ENCODE results near the gene CGB1.

The CGB1 gene

DNA sequence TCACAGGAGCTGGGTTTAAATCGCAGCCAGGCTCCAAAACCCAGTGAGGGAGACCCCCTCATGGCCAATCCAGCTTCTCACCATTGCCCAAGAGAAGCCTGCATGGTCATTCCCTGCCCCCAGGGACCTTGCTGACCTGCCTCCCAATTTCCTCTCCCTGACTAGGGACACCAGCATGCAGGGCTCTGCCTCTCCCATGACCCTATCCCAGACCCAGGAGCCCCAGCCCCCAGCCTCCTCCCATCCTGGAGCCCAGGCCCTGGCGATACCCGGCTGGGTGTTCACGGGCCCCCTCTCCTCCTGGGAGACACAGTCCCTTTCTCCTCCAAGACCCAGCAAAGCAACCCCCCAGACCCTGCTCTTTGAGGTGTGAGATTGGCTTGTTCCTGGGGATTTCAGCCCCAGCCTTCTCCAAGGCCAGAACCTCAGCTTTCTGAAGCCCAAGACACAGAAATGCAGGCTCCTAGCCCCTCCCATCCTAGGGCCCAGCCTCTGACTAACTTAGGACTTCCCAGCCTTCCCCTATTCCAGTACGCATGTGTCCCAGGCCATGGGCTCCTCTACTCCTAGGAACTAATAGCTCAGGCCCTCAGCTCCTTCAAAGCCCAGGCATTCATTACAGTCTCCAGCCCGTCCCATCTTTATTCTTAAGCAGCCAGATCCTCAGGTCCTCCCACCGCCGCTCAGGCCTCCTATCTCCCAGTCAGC is 44.7 kb downstream of the CGB1 start:
- no peak for TF ChIP-seq EZH2phosphoT487 (IDR thresholded peaks at IDR 0.05; ENCODE audit: low read length)
- no peak for TF ChIP-seq EZH2 (optimal IDR thresholded peaks at IDR 0.05; ENCODE audit: low read depth, low read length)
- no peak for TF ChIP-seq CTCF (IDR thresholded peaks at IDR 0.05; ENCODE audit: low read length)
- H2AFZ ChIP-seq (ENCODE audit: low read length): peak overlapping the region; percentile 69
- H3K27ac ChIP-seq (ENCODE audit: low read length): peak overlapping the region; percentile 89; the same call in 1 of the 2 replicates
- H3K9me2 ChIP-seq (replicated peaks; ENCODE audit: insufficient read depth, low read length): no peaks in the 10 kb centered on the region
- H3K9me3 ChIP-seq (replicated peaks; ENCODE audit: insufficient read depth, low read length): no peaks in the 10 kb centered on the region
- H3F3A ChIP-seq (ENCODE audit: insufficient read depth, low read length): no peaks in the 10 kb centered on the region
- H3K4me3 ChIP-seq (ENCODE audit: low read length): peak overlapping the region; percentile 96
- peaks cover 10% of the 10 kb centered on the region for H3K4me1 ChIP-seq (ENCODE audit: low read length)
- H4K20me1 ChIP-seq (ENCODE audit: insufficient read depth, low read length): no peaks in the 10 kb centered on the region
- peak overlapping the region; percentile 62 for H3K4me2 ChIP-seq (ENCODE audit: low read depth, low read length)
- H3K27me3 ChIP-seq (replicated peaks; ENCODE audit: insufficient read depth, low read length): no peaks in the 10 kb centered on the region
- DNase-seq: peak; percentile 37
- H3K36me3 ChIP-seq (replicated peaks; ENCODE audit: insufficient read depth, low read length): no peaks in the 10 kb centered on the region
- H3K79me2 ChIP-seq (ENCODE audit: low read length): peaks cover 63% of the 10 kb centered on the region
- H3K9ac ChIP-seq (ENCODE audit: low read length): peak overlapping the region; percentile 75

DNA sequence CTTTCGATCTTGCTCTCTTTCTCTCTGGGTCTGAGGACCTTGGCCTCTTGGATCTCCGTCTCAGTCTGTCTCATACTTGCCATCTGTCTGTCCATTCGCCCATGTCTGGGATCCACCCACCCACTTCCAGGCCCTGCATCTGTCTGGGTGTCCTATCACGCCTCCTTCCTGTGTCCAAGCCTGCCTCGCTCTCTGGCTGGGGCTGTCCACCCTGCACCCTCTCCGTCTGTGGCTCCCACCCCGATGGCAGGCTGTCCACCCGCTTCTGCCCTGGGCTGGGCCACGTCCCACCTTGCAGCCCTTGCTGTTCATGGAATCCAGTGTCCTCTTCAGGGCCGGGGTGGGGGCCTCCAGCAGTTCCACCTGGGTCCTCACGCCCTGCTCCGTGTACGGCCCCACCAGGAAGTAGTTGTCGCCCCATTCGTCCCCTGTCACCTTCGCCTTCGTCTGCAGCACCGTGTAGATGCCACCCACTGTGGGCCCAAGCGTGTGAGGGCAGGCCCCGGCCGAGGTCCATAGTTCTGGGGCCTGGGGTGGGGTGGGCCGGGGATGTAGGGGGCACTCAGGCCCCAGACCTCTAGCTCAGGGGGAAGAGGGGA is 45.6 kb downstream of the CGB1 start:
- H3K79me2 ChIP-seq (ENCODE audit: low read length): peaks cover 54% of the 10 kb centered on the region

GRCh38 chr19:48990400-48990799 is 46.3 kb downstream of the CGB1 start:
- Histone ChIP-seq H3K4me1 (ENCODE audit: low read length) (peaks cover 10% of the 10 kb centered on the region), H3K36me3 (replicated peaks; ENCODE audit: insufficient read depth, low read length) (no peaks in the 10 kb centered on the region), H2AFZ (ENCODE audit: low read length) (no peak overlapping the region), H3K79me2 (ENCODE audit: low read length) (peaks cover 47% of the 10 kb centered on the region), H3K9ac (ENCODE audit: low read length) (no peak overlapping the region), H4K20me1 (ENCODE audit: insufficient read depth, low read length) (no peaks in the 10 kb centered on the region), H3K9me2 (replicated peaks; ENCODE audit: insufficient read depth, low read length) (no peaks in the 10 kb centered on the region), H3K4me3 (ENCODE audit: low read length) (no peak overlapping the region), H3K27me3 (replicated peaks; ENCODE audit: insufficient read depth, low read length) (no peaks in the 10 kb centered on the region), H3K9me3 (replicated peaks; ENCODE audit: insufficient read depth, low read length) (no peaks in the 10 kb centered on the region), H3F3A (ENCODE audit: insufficient read depth, low read length) (no peaks in the 10 kb centered on the region), H3K4me2 (ENCODE audit: low read depth, low read length) (no peak overlapping the region), H3K27ac (ENCODE audit: low read length) (no peak overlapping the region)
- TF ChIP-seq EZH2 (optimal IDR thresholded peaks at IDR 0.05; ENCODE audit: low read depth, low read length): no peak
- TF ChIP-seq EZH2phosphoT487 (IDR thresholded peaks at IDR 0.05; ENCODE audit: low read length): no peak
- TF ChIP-seq CTCF (IDR thresholded peaks at IDR 0.05; ENCODE audit: low read length): no peak
- DNase-seq: no peak

More for the DNA sequence above, 45.6 kb downstream of the CGB1 start:
- Histone ChIP-seq H3K9ac (ENCODE audit: low read length) (no peak overlapping the region), H3K27ac (ENCODE audit: low read length) (no peak overlapping the region), H3K4me3 (ENCODE audit: low read length) (no peak overlapping the region), H3K27me3 (replicated peaks; ENCODE audit: insufficient read depth, low read length) (no peaks in the 10 kb centered on the region), H2AFZ (ENCODE audit: low read length) (no peak overlapping the region), H3K9me2 (replicated peaks; ENCODE audit: insufficient read depth, low read length) (no peaks in the 10 kb centered on the region), H4K20me1 (ENCODE audit: insufficient read depth, low read length) (no peaks in the 10 kb centered on the region), H3K36me3 (replicated peaks; ENCODE audit: insufficient read depth, low read length) (no peaks in the 10 kb centered on the region), H3K9me3 (replicated peaks; ENCODE audit: insufficient read depth, low read length) (no peaks in the 10 kb centered on the region), H3K4me2 (ENCODE audit: low read depth, low read length) (no peak overlapping the region; the same call in 1 of the 2 replicates), H3F3A (ENCODE audit: insufficient read depth, low read length) (no peaks in the 10 kb centered on the region), H3K4me1 (ENCODE audit: low read length) (peaks cover 10% of the 10 kb centered on the region)
- DNase-seq: no peak
- TF ChIP-seq EZH2phosphoT487 (IDR thresholded peaks at IDR 0.05; ENCODE audit: low read length): no peak
- TF ChIP-seq EZH2 (optimal IDR thresholded peaks at IDR 0.05; ENCODE audit: low read depth, low read length): no peak
- no peak for TF ChIP-seq CTCF (IDR thresholded peaks at IDR 0.05; ENCODE audit: low read length)
